GM19452 (cell line): Measurements from ENCODE around the gene ARMH4.

Experiments
- ATAC-seq: cut with Tn5 transposase; IDR thresholded peaks from one replicate; pipeline ENCODE4 v1.9.1; 2021; ENCODE audit not compliant: unreplicated experiment

The ARMH4 gene, protein sequence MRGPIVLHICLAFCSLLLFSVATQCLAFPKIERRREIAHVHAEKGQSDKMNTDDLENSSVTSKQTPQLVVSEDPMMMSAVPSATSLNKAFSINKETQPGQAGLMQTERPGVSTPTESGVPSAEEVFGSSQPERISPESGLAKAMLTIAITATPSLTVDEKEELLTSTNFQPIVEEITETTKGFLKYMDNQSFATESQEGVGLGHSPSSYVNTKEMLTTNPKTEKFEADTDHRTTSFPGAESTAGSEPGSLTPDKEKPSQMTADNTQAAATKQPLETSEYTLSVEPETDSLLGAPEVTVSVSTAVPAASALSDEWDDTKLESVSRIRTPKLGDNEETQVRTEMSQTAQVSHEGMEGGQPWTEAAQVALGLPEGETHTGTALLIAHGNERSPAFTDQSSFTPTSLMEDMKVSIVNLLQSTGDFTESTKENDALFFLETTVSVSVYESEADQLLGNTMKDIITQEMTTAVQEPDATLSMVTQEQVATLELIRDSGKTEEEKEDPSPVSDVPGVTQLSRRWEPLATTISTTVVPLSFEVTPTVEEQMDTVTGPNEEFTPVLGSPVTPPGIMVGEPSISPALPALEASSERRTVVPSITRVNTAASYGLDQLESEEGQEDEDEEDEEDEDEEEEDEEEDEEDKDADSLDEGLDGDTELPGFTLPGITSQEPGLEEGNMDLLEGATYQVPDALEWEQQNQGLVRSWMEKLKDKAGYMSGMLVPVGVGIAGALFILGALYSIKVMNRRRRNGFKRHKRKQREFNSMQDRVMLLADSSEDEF

DNA sequence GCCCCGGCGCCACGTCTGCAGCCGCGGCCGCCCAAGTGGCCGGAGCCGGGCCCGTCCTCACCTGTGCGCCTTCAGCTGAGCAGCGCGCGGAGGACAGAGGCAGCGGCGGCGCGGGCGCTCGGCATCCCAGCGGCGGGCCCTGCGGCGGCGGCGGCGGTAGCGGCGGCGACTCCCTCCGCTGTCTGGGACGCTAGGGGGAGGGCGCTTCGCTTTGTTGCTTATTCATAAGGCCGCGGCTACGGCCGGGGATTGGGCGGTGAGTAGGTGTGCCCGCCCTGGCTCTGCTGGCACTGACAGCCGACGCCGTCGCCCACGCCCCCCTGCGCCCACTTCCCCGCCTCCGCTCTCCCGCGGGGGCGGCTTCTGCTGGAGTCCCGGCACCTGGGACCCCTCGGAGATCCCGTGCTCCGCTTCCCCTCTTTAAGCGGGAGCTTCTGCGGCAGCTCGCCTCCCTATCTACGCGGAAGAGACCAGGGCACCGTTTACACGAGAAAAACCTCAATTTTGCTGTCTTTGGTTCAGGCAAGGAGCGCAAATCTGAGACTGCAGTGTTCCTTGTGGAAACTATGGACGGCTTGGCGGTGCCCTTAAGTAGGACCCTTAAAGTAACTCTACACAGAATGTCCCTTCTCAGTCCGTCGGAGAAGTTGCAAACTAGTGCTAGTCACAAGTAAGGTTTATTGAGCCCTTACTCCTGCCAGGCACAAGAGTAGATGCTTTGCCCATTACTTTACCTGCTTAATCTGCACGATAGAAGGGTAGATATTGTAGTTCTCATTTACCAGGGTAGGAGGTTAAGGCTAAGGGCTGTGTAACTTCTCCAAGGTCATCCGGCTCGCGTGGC is at the start of gene ARMH4:
Gene ARMH4 (minus strand): TSS at position 200 of the 844 bp plus-strand sequence. CDS start 12,855 bp downstream, outside the sequence.
- peak; percentile 96 for ATAC-seq

- no peak for ATAC-seq
These were observed 48.8 kb upstream of the ARMH4 start for GRCh38 chr14:58200846-58201245.

- peak; percentile 3 for ATAC-seq
These were observed 48.4 kb upstream of the ARMH4 start for GRCh38 chr14:58200480-58200841.

DNA sequence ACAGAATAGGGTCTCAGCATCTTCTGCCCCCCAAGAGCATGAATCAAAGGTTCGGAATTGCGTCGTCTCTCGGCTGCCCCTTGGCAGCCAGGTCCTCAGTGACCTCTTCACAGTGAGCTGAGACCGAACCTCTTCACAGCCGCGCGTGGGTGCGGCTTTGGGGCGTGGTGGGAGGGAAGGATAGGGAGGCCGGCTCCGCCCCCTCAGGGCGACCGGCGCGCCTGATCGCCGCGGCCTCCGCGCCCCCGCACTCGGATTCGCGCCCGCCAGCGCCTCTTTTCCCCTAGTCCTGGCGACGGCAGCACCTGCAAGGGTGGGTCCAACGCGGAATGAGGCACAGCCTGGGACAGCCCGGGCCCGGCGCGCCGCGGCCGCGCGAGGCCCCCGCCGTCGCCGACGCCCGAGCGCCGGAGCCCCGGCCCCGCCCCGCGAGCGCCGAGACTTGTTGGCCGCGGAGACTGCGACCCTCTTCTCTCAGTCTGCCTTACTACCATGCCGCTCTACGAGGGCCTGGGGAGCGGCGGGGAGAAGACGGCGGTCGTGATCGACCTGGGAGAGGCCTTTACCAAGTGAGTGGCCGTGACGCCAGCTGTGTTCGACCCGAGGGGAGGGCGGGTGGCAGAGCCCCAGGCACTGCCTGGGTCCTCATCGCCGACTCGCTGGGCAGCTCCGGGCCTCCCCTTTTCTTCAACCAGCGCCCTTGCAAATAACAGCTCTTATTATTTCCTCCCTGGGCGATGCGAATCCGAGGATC is 47.9 kb upstream of the ARMH4 start, which contains the start of gene ACTR10:
Gene ACTR10 (plus strand): TSS at position 424 of the 754 bp plus-strand sequence. CDS start 69 bp downstream, at position 493.
- ATAC-seq: peak; percentile 93

DNA sequence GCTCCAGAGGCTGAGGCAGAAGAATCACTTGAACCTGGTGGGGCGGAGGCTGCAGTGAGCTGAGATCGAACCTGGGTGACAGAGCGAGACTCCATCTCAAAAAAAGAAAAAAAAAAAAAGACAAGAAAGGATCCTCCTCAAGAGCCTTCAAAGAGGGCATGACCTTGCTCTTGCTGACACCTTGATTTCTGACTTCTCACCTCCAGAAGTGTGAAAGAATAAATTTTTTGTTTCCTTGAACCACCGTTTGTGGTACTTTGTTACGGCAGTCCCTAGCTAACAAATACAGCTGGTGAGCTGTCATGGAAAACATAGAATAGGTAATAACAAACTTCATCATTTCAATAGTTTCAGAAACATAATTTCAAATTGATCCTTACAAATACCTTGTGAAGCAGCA is 46.1 kb upstream of the ARMH4 start:
- no peak for ATAC-seq

GRCh38 chr14:58196198-58196597 is 44.2 kb upstream of the ARMH4 start:
- no peak for ATAC-seq

GRCh38 chr14:58193542-58193941 is 41.5 kb upstream of the ARMH4 start:
- no peak for ATAC-seq

GRCh38 chr14:58191763-58192601 is 40.0 kb upstream of the ARMH4 start:
- no peak for ATAC-seq

DNA sequence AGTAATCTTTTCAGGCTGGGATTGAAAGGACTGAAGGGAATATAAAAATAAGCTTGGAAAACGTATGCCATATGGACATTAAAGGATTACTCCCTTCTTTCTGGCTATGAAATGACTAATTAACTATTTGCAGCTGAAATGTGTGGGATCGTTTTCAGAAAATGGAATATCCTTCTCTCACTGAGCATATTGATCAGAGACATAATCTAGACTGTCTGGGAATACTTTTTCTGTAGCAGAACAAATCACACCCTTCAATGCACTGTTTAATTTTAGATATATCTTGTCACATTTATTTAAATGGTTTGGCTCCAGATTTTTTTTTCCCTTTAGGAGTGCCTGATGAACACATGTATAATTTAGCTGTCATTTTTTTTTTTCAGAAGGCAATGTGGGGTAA is 37.2 kb upstream of the ARMH4 start:
- no peak for ATAC-seq

GRCh38 chr14:58177125-58177524 is 25.1 kb upstream of the ARMH4 start:
- ATAC-seq: no peak

DNA sequence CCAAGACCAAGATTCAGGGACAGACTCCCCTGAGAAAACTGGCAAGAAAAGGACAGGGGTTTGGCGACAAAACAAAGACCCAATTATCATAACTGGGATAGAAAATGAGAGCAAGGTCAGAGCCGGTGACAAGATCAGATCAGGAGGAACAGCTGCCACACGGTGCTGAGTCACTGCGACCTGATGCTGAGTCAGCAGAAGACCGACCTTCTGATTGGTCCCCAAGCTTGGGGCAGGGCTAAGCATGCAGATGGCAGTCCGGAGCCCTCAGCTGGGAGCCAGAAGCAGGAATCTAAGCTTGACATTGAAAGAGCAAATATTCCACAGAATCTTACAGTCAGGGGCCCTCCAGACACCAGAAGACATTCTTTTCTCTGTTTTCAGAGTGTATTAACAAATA is 19.1 kb upstream of the ARMH4 start:
- peak; percentile 77 for ATAC-seq

DNA sequence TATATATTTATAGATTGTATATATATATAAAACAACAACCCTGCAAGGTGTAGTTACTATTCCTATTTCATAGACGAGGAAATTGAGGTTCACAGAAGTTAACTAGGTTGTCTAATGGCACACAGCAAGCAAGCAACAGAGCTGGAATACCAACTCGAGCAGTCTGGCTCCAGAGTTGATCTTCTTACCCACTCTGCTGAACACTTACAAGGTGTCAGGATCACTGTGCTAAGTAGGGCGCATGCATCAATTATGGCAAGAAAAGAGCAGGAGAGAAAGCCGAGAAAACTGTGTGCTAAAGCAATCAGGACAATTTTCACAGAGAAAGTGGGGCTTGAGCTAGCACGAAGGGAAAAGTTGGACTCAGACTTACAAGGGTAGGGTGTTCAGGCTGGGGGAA is 15.9 kb upstream of the ARMH4 start:
- ATAC-seq: no peak

GRCh38 chr14:58167057-58167456 is 15.0 kb upstream of the ARMH4 start:
- ATAC-seq: no peak

- no peak for ATAC-seq
These were observed 14.3 kb upstream of the ARMH4 start for GRCh38 chr14:58166005-58166983.

DNA sequence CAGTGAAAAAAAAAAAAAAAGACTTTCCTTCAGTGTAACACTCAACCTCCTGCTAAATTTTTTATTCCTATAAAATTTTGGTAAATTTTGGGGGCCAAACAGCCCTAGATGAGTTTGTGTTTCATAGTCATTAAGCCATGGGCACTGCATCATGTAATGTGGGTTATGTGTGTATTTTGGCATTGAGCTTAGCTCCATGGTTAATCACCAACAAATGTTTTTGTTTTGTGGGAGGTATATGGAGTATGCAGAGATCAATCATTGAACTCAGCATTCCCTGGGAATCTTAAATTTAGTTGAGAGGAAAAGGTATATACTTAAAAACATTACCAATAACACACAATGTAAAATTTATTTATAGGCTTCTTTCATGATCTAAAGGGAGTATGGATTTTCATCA is 8.5 kb upstream of the ARMH4 start:
- no peak for ATAC-seq

DNA sequence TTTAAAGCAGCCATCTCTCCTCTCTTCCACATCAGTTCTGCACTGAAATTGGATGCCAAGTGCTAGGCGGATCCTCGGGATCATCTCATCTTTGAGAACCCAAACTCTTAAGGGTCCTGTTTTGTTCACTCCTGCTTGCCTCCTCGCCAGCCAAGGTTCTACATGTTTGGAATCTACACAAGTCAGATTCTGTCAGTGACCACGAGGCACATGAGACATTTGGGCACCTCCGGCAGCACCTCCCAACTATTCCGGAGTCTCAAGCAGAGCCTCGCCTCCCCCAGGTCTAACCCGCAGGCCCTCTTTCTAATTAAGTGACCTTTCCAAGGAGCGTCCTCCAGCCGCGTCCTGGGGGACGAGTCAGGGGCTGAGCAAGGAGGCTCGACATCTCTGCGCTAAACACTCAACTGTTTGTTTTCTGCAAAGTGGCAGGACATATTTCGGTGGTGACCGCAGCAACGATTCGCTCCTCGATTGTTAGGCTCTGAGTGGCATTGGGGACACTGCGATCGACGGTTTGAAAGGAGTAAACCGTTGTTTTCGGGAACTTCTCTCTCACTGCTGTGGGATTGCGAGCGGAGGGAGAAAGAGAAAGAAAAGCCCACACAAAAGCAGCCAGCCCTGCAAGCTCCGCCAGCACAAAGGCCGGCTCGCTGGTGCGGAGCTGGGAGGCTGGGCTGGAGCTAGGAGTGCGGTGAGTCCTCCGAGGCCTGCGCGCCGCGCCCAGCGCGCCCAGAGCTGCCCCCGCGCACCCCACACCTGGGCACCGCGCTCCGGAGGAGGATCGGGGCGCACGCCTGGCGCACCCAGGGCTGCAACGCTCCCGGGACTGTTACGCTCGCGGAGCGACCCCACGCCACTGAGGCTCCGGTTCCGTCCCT is 640 bp downstream of the ARMH4 start:
- peak; percentile 33 for ATAC-seq

DNA sequence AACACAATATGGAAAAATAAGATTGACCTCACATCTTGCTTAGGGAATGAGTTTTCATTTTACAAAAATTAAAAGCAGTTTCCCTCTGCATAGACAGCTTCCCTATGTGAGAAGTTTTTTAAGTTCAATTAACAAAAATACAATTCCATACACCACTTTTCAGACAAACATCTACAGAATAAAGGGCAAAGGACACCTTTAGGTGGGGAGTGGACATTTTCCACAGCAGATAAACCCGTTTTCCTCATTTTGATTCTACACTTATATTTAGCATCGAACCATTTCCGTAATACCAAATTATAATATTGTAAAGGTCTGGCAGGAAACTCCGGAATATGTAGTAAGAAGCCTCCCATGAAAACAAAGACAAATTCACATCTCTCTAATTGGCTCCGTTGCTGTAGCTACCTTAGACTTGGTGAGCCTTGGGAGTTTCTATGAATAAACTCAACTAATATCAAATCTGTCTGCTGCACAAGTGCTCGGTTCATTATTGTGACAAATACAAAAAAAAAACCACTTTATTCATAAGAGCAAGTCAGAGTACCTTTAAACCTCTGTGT is 1.7 kb downstream of the ARMH4 start:
- no peak for ATAC-seq
